ENCODE data around the gene BIN2.

BIN2 gene

DNA sequence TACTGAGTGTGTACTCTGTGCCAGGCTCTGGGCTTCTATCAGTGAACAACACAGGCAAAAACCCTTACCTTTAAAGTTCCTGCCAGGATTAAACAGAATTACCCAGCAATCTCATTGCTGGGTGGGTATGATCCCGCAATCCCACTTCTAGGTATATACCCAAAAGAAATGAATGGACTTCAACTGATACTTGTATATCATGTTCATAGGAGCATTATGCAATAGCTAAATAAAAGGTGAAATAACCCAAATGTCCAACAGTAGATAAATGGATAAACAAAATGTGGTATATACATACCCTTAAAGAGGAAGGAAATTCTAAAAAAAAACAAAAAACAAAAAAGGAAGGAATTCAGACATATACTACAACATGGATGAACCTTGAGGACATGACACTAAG lies 70.7 kb downstream of the BIN2 start:
- no peak for DNase-seq (ENCODE audit: low spot score)

DNA sequence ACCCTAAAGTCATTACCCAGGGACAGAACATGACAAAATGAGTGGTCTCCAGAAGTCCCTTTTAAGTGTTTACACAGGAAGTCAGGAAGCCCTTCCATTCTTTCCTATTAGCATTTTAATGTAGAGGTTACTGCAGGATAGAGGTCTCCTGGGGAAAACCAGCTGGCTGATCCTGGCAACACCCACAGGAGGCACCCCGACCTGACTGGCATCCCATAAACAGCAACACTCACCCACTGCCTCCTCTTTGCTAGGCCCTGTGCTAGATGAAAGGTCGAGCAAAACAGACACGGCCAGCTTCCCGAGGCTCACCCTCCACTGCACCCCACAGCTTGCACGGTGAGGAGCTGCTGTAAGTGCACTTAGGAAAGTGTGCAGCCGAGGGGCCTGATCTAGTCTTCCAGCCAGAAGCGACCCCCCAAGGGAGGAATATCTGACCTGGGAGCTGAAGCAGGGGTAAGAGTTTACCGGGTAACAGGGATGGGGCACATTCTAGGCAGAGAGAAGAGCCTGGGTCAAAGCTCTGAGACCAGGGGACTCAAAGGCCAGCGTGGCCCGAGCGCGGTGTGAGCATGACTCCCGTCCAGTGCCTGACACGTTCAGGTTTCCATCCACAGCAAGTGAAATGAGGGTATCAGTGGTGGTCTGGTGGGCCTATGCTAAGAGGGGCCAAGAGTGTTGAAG lies 76.3 kb downstream of the BIN2 start:
- DNase-seq (ENCODE audit: low spot score) = no peak

DNA sequence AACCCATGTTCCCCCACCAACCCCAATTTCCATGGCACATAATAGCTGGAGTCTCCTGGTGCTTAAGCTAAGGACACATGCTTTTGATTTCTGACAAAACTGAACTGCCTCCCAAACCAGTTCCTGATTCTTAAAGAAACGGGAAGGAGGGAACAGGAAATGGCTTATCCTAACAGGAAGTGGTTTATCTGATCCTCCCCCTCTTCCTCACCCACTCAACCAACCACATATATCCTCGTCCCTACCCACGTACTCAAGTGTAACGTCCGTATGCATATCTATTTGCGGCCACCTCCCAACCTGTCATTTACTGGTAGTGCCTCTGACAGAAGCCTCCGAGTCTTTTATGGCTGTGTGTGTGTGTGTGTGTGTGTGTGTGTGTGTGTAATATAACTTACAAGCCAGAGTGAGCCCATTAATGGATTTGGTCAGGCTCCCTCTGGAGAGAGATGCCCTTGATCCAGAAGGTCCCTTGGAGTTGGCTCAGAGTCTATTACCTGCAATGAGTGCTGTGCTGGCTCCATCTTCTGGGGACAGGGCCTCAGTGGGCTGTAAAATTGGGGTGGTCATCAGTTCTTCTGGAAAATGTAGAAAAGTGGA lies 77.6 kb downstream of the BIN2 start:
- no peak for DNase-seq (ENCODE audit: low spot score)

DNA sequence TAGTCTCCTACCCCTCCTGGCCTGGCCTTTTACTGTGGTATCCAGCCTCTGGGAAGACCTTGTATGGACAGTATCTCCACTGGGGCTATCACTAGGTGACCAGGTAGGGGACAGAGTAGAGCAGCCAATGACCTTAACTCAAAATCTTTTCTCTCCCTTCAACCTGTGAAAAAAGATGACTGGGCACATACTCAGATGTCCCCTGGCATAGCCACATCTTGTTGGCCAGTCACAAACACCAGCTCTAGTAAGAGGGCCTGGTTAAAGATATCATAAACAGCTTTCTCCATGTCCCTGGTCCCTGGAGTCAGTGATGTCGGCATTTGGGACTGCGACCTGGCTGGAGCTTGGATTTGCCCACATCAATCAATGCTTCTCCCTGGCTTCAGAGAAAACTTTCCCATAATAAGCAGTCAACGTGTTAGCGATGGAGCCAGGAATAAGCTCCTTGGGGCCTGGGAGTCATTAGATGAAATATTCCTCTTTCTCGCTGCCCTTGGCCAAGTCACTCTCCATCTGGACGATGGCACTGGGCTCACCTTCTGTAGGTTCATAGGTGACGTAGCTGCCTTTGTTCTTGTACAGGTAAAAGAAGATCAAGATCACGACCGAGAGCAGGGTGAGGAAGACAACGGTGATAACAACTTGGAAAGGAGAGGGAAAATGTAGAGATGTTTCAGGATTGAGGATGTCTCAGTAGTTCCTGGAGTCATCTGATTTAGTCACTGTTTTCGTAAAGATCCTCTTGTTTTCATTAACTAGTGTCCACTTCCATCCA lies 78.3 kb downstream of the BIN2 start:
- no peak for DNase-seq (ENCODE audit: low spot score)

GRCh38 chr12:51244269-51244668 lies 79.7 kb downstream of the BIN2 start:
- no peak for DNase-seq (ENCODE audit: low spot score)

DNA sequence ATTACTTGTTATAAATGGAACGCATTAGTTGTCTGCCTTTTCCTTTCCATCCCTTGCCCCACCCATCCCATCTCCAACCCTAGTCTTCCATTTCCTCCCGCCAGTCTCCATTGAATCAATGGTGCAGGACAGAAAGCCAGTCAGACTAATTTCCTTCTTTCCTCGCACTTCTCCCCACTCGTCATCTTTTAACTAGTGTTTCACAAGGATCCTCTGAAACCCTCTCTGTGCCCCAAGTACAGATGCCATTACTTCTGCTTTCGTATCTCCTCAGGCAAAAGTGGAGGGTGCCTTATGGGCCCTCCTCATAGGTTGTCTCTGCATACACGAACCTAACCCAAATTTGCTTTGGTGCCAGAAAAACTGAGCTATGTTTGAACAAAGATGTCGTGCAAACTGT lies 81.1 kb downstream of the BIN2 start:
- no peak for DNase-seq (ENCODE audit: low spot score)

- DNase-seq (ENCODE audit: low spot score) = no peak
These were observed 81.9 kb downstream of the BIN2 start for GRCh38 chr12:51242120-51242519.

GRCh38 chr12:51240971-51241370 lies 83.0 kb downstream of the BIN2 start:
- DNase-seq (ENCODE audit: low spot score) = no peak

GRCh38 chr12:51238510-51239334 lies 85.3 kb downstream of the BIN2 start, which contains the start of gene DAZAP2:
Gene DAZAP2 (plus strand): TSS chr12:51238826. CDS start chr12:51238908, 82 bp downstream.
- DNase-seq (ENCODE audit: low spot score) = peak; percentile 96

DNA sequence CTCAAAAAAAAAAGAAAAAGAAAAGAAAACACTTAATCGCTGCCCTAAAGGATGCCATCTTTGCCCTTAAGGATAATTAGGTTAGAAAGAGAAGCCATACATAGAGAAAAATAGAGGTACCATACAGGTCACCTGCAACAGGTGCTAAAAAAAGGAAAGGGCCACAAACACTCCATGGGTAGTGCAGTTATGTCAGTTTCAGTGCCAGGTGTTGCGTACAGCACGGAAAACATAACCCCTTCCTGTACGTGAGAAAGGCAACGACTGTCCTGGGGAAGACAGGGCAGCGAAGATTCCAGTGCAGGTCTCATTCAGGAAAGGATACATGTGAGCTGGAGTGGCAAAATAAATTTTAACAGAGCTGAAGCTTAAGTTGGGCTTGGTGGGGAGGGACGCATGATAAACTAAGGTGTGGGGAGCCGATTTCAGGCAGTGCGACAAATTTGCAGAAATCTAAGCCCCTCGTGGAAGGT lies 85.9 kb downstream of the BIN2 start:
- DNase-seq (ENCODE audit: low spot score) = no peak

DNA sequence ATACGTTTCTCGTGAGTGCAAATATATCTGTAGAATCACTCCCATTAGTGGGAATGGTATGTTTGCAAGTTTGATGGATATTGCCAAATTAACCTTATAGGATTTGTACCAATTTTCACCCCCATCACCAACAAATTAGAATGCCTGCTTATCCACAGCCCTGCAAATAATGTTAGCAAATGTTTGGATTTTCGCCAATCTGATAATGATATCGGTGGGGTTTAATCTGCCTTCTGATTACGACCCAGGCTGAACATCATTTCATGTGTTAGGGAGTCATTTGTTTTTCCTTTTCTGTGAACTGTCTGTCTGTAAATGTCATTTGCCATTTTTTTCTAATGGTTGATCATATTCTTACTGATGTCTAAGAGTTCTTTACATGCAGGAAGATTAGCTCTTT lies 89.4 kb downstream of the BIN2 start:
- no peak for DNase-seq (ENCODE audit: low spot score)

DNA sequence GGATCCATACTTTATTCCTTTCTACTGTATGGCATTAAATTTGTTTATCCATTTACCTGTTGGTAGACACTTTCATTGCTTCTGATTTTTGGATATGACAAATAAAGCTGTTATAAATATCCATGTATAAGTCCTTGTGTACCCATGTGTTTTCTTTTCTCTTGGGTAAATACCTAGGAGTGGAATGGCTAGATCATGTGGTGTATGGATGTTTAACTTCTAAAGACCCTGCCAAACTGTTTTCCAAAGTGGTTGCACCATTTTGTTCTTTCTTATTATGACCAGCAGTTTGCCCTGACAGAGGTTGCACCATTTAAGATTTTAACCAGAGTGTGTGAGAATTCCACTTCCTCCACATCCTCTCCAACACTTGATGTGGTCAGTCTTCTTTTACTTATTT lies 91.3 kb downstream of the BIN2 start:
- no peak for DNase-seq (ENCODE audit: low spot score)

Data from hematopoietic multipotent progenitor cell treated with erythropoietin and hydrocortisone succinate and interleukin-3 and kit ligand, for 17 days (in vitro differentiated cells).